ENCODE results near the gene PGAM1. TPM values are rescaled to one million over a fixed set of nuclear protein-coding genes. Genes with fewer than 3 reads are reported as not detected.

The PGAM1 gene
- total RNA-seq, 1 experiment from 2014 or later, result 497 TPM

DNA sequence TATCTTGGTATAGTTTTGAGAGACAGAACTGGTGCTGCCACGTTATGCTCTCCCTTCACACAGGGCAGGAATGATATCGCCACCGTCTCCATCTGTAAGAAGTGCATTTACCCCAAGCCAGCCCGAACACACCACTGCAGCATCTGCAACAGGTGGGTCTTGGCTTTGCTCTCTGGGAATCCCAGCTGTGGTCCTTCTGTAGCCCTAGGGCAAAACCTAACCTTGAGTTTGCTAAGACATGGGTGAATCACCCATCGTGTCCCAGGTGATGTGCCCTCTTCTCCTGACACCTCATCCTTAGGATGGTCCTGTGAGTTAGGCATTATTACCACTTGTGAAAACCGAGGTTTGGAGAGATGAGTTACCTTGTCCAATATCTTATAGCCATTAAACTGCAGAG, 26.4 kb downstream of the PGAM1 start:
- H3K27ac ChIP-seq (ENCODE audit: low read depth, low read length), result no peak overlapping the region
- no TSS peak for BruUV-seq (replicated peaks)
- no peak overlapping the region for H3K4me3 ChIP-seq (replicated peaks in 1 of 2; ENCODE audit: low read depth in 1 of 2, low read length in 2 of 2)
- intact Hi-C loops (cut with micrococcal nuclease), result no loop called here
- no peak for DNase-seq (ENCODE audit: low read depth, low spot score)
- ChIA-PET RAD21 (ENCODE audit: low non-redundant PET in 1 of 2, low total read pairs in 2 of 2, uncharacterized antibody in 2 of 2, unreplicated experiment in 2 of 2) (no interaction called here), CTCF (no interaction called here), POLR2A (no interaction called here)
- H3K9me2 ChIP-seq (ENCODE audit: insufficient read depth), result no peaks in the 10 kb centered on the region
- TF ChIP-seq SRF (IDR thresholded peaks at IDR 0.05; ENCODE audit: low read depth) (no peak), CBX3 (IDR thresholded peaks at IDR 0.05; ENCODE audit: low read depth) (no peak), EGR1 (IDR thresholded peaks at IDR 0.05; ENCODE audit: low read depth) (no peak), CEBPB (IDR thresholded peaks at IDR 0.05; ENCODE audit: low read depth) (no peak), ZNF274 (IDR thresholded peaks at IDR 0.05; ENCODE audit: low read depth, low read length) (no peak)
- TF ChIP-seq, protein P1, sequence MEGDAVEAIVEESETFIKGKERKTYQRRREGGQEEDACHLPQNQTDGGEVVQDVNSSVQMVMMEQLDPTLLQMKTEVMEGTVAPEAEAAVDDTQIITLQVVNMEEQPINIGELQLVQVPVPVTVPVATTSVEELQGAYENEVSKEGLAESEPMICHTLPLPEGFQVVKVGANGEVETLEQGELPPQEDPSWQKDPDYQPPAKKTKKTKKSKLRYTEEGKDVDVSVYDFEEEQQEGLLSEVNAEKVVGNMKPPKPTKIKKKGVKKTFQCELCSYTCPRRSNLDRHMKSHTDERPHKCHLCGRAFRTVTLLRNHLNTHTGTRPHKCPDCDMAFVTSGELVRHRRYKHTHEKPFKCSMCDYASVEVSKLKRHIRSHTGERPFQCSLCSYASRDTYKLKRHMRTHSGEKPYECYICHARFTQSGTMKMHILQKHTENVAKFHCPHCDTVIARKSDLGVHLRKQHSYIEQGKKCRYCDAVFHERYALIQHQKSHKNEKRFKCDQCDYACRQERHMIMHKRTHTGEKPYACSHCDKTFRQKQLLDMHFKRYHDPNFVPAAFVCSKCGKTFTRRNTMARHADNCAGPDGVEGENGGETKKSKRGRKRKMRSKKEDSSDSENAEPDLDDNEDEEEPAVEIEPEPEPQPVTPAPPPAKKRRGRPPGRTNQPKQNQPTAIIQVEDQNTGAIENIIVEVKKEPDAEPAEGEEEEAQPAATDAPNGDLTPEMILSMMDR (IDR thresholded peaks at IDR 0.05 in 2 of 3, conservative IDR thresholded peaks at IDR 0.05 in 1 of 3; ENCODE audit: borderline replicate concordance in 1 of 3, insufficient read depth in 1 of 3, low read depth in 2 of 3, low read length in 2 of 3), result no peak
- peaks cover 20 to 28% of the 10 kb centered on the region in 2 experiments for H3K36me3 ChIP-seq (ENCODE audit: control insufficient read depth in 1 of 2, insufficient read depth in 2 of 2, low read length in 2 of 2)
- no peak overlapping the region for H3K9ac ChIP-seq (ENCODE audit: low read length)
- no peak overlapping the region for H3K4me2 ChIP-seq (ENCODE audit: low read length)
- no peaks in the 10 kb centered on the region for H4K20me1 ChIP-seq (ENCODE audit: insufficient read depth)
- no peak overlapping the region for H2AFZ ChIP-seq (ENCODE audit: low read depth, low read length, poor library complexity, severe bottlenecking)
- H3K9me3 ChIP-seq (ENCODE audit: control insufficient read depth in 1 of 2, insufficient read depth in 1 of 2, low read depth in 1 of 2, low read length in 2 of 2), result no peaks in the 10 kb centered on the region
- ATAC-seq, result no peak
- H3K27me3 ChIP-seq (ENCODE audit: insufficient read depth, low read length), result no peaks in the 10 kb centered on the region
- peaks cover under 1 to 2% of the 10 kb centered on the region in 2 experiments for H3K4me1 ChIP-seq (ENCODE audit: control insufficient read depth in 1 of 2, insufficient read depth in 2 of 2, low read length in 2 of 2)
- H3K79me2 ChIP-seq (ENCODE audit: insufficient read depth, low read length), result peaks cover 28% of the 10 kb centered on the region

DNA sequence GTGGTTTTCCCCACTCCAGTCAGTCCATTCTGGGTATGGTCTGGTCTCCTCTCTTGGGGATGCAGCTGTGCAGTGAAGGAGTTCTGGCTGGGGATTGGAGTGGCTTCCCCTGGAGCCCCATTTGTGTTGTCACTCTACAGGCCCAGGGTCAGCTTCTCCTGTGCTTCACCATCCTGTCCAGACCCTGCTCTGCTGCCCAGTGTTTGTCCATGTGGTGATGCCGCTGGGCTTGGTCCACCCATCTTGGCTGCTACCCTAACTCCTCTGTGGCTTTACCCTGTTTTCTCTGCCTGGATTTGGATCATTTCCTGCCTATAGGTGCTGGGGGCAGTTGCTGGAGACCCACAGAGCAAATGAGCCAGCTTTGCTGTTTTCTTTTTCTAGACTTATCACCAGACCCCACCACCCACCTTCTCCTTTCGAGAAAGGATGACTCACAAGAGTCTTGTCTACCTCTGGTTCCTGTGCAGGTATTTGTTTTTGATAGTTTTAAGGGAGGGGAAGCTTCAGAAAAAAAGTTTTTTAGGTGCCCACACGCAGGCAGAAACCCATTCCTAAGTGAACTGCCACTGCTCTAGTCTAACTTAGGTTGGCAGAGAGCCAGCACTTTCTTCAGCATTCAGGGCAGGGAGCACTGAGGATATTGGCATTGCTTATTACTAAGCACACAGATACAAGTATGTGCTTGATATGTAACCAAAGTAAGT, 28.5 kb downstream of the PGAM1 start:
- Histone ChIP-seq H3K4me3 (replicated peaks in 1 of 2; ENCODE audit: low read depth in 1 of 2, low read length in 2 of 2) (no peak overlapping the region), H3K4me1 (ENCODE audit: control insufficient read depth in 1 of 2, insufficient read depth in 2 of 2, low read length in 2 of 2) (no peaks in the 10 kb centered on the region), H3K27me3 (ENCODE audit: insufficient read depth, low read length) (no peaks in the 10 kb centered on the region), H3K9me3 (ENCODE audit: control insufficient read depth in 1 of 2, insufficient read depth in 1 of 2, low read depth in 1 of 2, low read length in 2 of 2) (no peaks in the 10 kb centered on the region), H3K36me3 (ENCODE audit: control insufficient read depth in 1 of 2, insufficient read depth in 2 of 2, low read length in 2 of 2) (peaks cover 36 to 44% of the 10 kb centered on the region in 2 experiments), H3K9me2 (ENCODE audit: insufficient read depth) (no peaks in the 10 kb centered on the region), H3K27ac (ENCODE audit: low read depth, low read length) (no peak overlapping the region), H4K20me1 (ENCODE audit: insufficient read depth) (no peaks in the 10 kb centered on the region), H3K79me2 (ENCODE audit: insufficient read depth, low read length) (peaks cover 14% of the 10 kb centered on the region; the same call in 1 of the 2 replicates), H3K9ac (ENCODE audit: low read length) (no peak overlapping the region), H3K4me2 (ENCODE audit: low read length) (no peak overlapping the region), H2AFZ (ENCODE audit: low read depth, low read length, poor library complexity, severe bottlenecking) (no peak overlapping the region)
- no peak for TF ChIP-seq ELF1 (IDR thresholded peaks at IDR 0.05; ENCODE audit: borderline replicate concordance, low read depth)
- TF ChIP-seq POLR2AphosphoS5 (IDR thresholded peaks at IDR 0.05; ENCODE audit: low read depth, low read length), result 0 out of 2 replicates have a peak, but pooled peaks have one; percentile 4
- ChIA-PET RAD21 (ENCODE audit: low non-redundant PET in 1 of 2, low total read pairs in 2 of 2, uncharacterized antibody in 2 of 2, unreplicated experiment in 2 of 2) (no interaction called here), POLR2A (no interaction called here), CTCF (no interaction called here)
- intact Hi-C loops (cut with micrococcal nuclease), result no loop called here
- DNase-seq (ENCODE audit: low read depth, low spot score) (no peak), ATAC-seq (0 out of 2 replicates have a peak, but pooled peaks have one; percentile 18)
- no TSS peak for BruUV-seq (replicated peaks)
